Lower leg skin (tissue), 4 donors: Measurements from ENCODE around the gene TFAP2E. TPM values are rescaled to one million over a fixed set of nuclear protein-coding genes. Genes with fewer than 3 reads are reported as not detected.
"Not testable (repeated sequence)": the region's sequence is repeated elsewhere in the genome, so short reads cannot be mapped to it uniquely, and the experiment has no call there.

ENCODE experiments used
- DNase-seq, 2 donors: peaks; one replicate each; pipeline ENCODE4 v3.0.0-alpha.2; 2019; ENCODE audit warnings: low spot score in 2 of 2
- H3K4me3 ChIP-seq: fragments of 200-600 bp; sonication (generic); 2 replicates; pipeline ENCODE4 v1.5.1; 2017; ENCODE audit warnings: mild to moderate bottlenecking, low read depth; ENCODE audit not compliant: poor library complexity, severe bottlenecking
- POLR2A ChIP-seq, 2 donors: fragments of 450-650 bp; IDR thresholded peaks; one replicate each; pipeline ENCODE4 v1.6.1; 2016 to 2017; ENCODE audit warnings: antibody characterized with exemption in 2 of 2, mild to moderate bottlenecking in 1 of 2, moderate library complexity in 1 of 2
- WGBS, 2 donors: methylation state at CpG; one replicate each; pipeline ENCODE4 v1.1.5; 2018; 5-methylcytosine and 5-hydroxymethylcytosine counted together
- intact Hi-C: fragments of 100-400 bp; cut with DNase I; formaldehyde crosslinking; loops from one replicate; pipeline ENCODE4 v1.15.0; 2023; ENCODE audit warnings: low total_unique reads
- total RNA-seq, 4 donors: library from RNA; depleted of rRNA; stranded (reverse); fragments of >200 nt; gene quantifications; one replicate each; pipeline ENCODE4 v1.1.0, GENCODE V29; 2016
- TF ChIP-seq, protein P1 (sequence below), 3 donors: fragments of 450-650 bp; IDR thresholded peaks; one replicate each; pipeline ENCODE4 v1.5.1; 2016; ENCODE audit warnings: antibody characterized with exemption in 3 of 3, mild to moderate bottlenecking in 3 of 3, moderate library complexity in 2 of 3

Gene TFAP2E
- total RNA-seq, 4 donors from 2014 or later: 4.2 to 5.7 (median 4.8) TPM

GRCh38 chr1:35572296-35572695 is 818 bp upstream of the TFAP2E start:
- WGBS, 2 donors: 46 to 61% methylated on average over 2 of the region's 2 CpGs
- H3K4me3 ChIP-seq: no peak overlapping the region
- intact Hi-C loops: loop anchor here (5.0 kb wide), 1 partner anchor 145 kb away; the partner anchor contains the start of gene C1orf216
- TF ChIP-seq POLR2A (IDR thresholded peaks at IDR 0.05): no peak
- TF ChIP-seq, protein P1, sequence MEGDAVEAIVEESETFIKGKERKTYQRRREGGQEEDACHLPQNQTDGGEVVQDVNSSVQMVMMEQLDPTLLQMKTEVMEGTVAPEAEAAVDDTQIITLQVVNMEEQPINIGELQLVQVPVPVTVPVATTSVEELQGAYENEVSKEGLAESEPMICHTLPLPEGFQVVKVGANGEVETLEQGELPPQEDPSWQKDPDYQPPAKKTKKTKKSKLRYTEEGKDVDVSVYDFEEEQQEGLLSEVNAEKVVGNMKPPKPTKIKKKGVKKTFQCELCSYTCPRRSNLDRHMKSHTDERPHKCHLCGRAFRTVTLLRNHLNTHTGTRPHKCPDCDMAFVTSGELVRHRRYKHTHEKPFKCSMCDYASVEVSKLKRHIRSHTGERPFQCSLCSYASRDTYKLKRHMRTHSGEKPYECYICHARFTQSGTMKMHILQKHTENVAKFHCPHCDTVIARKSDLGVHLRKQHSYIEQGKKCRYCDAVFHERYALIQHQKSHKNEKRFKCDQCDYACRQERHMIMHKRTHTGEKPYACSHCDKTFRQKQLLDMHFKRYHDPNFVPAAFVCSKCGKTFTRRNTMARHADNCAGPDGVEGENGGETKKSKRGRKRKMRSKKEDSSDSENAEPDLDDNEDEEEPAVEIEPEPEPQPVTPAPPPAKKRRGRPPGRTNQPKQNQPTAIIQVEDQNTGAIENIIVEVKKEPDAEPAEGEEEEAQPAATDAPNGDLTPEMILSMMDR (IDR thresholded peaks at IDR 0.05): no peak
- no peak for DNase-seq

- intact Hi-C loops: loop anchor here (5.0 kb wide), 1 partner anchor 143 kb away; the partner anchor contains the start of gene C1orf216
- WGBS, 2 donors: 52 to 71% methylated on average over 23 to 39 of the region's 48 CpGs
- TF ChIP-seq, protein P1 (IDR thresholded peaks at IDR 0.05): no peak
- no peak for TF ChIP-seq POLR2A (IDR thresholded peaks at IDR 0.05)
- peak in 1 of 2 donors; percentile 83 for DNase-seq
- no peak overlapping the region for H3K4me3 ChIP-seq
Measured at GRCh38 chr1:35574125-35574654, 1.1 kb downstream of the TFAP2E start.

GRCh38 chr1:35574655-35575415 is 1.7 kb downstream of the TFAP2E start:
- peak in 1 of 2 donors; percentile 83 for DNase-seq
- no peak for TF ChIP-seq POLR2A (IDR thresholded peaks at IDR 0.05)
- no peak overlapping the region for H3K4me3 ChIP-seq
- WGBS, 2 donors: 52 to 64% methylated on average over 29 to 30 of the region's 30 CpGs
- intact Hi-C loops: loop anchor here (5.0 kb wide), 1 partner anchor 142 kb away; the partner anchor contains the start of gene C1orf216

DNA sequence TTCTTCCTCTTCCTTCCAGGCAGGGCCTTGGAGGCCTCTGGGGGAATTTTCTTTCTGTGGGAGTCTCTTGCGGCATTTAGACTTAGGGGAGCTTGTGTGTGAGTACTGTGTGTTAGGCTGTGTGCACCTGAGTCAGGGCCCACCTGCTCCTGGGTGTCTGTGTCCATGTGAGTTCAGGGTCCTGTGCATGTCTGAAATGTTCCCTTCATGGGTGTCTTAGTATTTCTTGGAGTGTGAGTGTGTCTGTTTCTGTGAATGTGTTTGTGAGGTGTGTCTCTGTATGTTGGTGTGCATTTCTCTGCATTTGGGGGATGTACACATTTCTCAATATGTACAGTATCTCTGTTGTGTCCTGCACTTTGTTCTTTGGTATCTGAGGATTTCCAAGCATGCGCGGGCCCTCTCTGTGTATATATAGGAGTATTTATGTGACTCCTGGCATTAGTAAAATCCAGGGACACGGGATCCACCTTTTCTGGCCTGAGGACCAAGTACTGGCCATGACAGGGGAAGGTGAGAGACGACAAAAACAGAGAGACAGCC is 2.4 kb downstream of the TFAP2E start:
- no peak for DNase-seq
- no peak for TF ChIP-seq POLR2A (IDR thresholded peaks at IDR 0.05)
- TF ChIP-seq, protein P1 (IDR thresholded peaks at IDR 0.05): no peak
- 84 to 86% methylated on average over 5 of the region's 5 CpGs for WGBS, 2 donors
- no peak overlapping the region for H3K4me3 ChIP-seq
- intact Hi-C loops: no loop called here

DNA sequence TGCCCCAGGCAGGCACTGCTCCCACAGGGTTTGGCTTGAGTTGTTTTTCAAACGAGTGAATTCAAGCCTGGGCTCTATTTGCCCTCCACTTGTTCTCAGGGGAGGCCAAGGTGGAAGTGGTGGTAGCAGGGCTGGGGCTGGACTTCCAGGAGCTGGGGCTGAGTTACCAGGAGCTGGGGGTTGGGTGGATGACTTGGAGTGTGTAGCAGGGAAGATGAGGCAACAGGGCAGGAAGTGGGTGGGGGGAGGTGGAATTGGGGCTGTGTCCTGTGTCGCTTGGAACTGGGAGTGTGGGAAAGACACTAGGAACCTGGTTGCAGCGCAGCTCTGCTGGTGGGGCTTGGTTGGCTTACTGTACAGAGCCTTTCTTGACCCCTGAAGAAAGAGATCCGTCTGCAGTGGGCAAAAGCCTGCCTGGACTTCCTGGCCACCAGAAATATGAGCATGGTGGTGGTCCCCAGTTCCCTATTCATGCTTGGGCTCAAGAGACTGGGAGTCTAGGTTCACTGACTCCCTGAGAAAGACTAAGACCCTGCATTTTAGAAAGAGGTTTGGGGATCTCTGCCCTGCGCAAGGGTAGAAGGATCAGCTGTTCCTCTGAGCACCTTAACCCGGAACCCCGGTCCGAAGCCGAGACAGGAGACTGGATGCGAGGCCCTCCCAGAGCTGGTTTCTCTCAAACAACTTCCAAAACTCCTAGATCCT is 3.1 kb downstream of the TFAP2E start:
- no peak for DNase-seq
- TF ChIP-seq, protein P1 (IDR thresholded peaks at IDR 0.05): no peak
- TF ChIP-seq POLR2A (IDR thresholded peaks at IDR 0.05): no peak
- intact Hi-C loops: no loop called here
- H3K4me3 ChIP-seq: no peak overlapping the region
- 74 to 82% methylated on average over 10 of the region's 10 CpGs for WGBS, 2 donors

DNA sequence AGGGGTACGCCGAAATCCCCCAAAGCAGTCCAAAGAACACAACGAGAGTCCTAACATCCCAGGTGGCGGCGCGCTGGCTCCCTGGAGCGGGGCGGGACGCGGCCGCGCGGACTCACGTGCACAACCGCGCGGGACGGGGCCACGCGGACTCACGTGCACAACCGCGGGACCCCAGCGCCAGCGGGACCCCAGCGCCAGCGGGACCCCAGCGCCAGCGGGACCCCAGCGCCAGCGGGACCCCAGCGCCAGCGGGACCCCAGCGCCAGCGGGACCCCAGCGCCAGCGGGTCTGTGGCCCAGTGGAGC is 3.6 kb downstream of the TFAP2E start:
- DNase-seq, H3K4me3 ChIP-seq, intact Hi-C loops: not testable (repeated sequence)
- WGBS, 2 donors: 56 to 74% methylated on average over 32 to 37 of the region's 37 CpGs
